Measurements from ENCODE around the gene KRT80. TPM values are rescaled to one million over a fixed set of nuclear protein-coding genes. Genes with fewer than 3 reads are reported as not detected.

The KRT80 gene
- total RNA-seq, result 0.64 and 0.91 TPM in 2 replicates

DNA sequence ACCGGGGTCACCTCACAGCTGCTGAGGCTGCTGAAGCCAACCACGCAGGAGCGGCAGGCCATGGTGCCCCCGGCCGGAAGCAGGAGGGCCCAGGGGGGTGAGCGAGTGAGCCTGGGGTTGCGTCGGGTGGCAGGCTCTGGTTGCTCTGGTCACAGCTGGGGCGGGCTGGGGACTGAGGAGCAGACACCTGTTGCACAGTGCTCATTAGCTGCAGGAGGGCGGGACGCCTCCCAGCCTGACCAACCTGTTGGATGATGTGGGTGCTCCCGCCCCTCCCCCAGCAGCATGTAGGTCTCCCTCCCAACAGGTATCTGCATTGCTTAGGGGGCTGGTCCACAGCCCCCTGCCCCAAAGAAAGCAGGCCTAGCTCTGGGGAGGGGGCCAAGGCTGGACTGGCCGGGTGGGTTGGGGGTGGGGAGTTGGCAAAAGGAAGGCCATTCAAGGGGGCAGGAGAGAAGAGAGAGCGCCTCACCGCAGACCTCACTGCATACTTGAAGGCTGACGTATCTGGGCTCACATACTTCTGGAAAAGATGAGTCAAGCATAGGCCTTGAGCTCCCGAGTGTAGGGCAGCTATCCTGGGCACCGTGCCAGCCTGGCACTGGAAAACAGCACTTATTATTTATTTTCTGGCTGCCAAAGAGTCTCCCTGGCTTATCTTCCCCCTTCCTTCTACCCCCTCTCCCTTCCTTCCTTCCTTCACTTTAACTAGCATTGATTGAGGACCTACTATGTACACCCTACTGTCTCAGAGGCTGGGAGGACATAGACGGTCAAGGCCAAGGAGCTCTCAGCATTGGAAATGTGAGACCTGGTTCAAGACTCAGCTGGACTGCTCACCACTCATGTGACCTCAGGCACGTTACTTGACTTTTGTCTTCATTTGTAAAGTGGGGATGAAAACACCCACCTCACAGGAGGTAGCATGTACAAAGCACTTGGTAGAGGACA lies at the start of gene KRT80:
TSS of gene KRT80 (minus strand) at position 174 of the 951 bp plus-strand sequence. CDS start at position 62, 112 bp downstream.

DNA sequence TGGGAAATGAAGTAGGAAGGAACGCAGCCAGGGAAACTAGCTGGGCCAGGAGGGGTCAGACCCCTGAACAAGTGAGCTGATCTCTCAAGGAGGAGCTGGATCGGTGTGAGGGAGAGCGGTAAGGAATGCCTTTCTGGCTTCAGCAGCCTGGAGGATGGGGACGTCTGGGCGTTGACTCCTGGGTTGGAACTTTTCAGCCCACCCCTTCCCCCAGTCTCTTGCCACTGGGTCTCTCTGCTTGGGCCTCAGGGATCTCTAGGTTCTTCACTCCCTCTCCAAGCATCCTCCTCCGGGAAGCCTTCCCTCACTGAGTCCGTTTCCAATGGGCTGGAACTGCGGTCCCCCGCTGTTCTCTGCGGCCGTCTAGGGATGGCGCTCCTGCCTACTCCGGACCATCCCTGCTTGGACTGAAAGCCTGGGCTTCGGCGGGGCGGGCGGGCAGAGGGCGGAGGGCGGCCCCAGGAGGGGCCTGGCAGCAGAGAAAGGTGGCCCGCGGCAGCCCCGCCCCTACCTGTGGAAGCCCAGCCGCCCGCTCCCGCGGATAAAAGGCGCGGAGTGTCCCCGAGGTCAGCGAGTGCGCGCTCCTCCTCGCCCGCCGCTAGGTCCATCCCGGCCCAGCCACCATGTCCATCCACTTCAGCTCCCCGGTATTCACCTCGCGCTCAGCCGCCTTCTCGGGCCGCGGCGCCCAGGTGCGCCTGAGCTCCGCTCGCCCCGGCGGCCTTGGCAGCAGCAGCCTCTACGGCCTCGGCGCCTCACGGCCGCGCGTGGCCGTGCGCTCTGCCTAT lies 41.1 kb upstream of the KRT80 start, which contains the start of gene KRT7:
TSS of gene KRT7 (plus strand) at position 570 of the 788 bp plus-strand sequence. CDS start at position 624, 54 bp downstream.

Other genes with a start within 250 kb of the KRT80 start
- gene ACVR1B, start 240.3 kb downstream of the KRT80 start, total RNA-seq, result 9.1 and 18.8 TPM in 2 replicates
- 4.5 and 19.5 TPM in 2 replicates for gene TAMALIN, start 185.1 kb downstream of the KRT80 start, total RNA-seq
- 11.5 and 66.0 TPM in 2 replicates for gene NR4A1, start 140.6 kb downstream of the KRT80 start, total RNA-seq
- gene ATG101, start 122.0 kb downstream of the KRT80 start, total RNA-seq, result 40.4 and 85.7 TPM in 2 replicates
- gene SMIM41, start 112.3 kb downstream of the KRT80 start, total RNA-seq, result 0.13 and 50.8 TPM in 2 replicates
- gene KRT7, start 41.2 kb upstream of the KRT80 start, total RNA-seq, result 5.2 and 235 TPM in 2 replicates
- not detected in 2 replicates for gene KRT86, start 82.6 kb upstream of the KRT80 start, total RNA-seq
- 0.64 and 1.6 TPM in 2 replicates for gene KRT81, start 99.5 kb upstream of the KRT80 start, total RNA-seq
- gene KRT83, start 129.4 kb upstream of the KRT80 start, total RNA-seq, result not detected in 2 replicates
- not detected in 2 replicates for gene KRT85, start 175.5 kb upstream of the KRT80 start, total RNA-seq
- not detected in 2 replicates for gene KRT84, start 193.6 kb upstream of the KRT80 start, total RNA-seq
- not detected in 2 replicates for gene KRT82, start 214.3 kb upstream of the KRT80 start, total RNA-seq
- gene KRT75, start 242.4 kb upstream of the KRT80 start, total RNA-seq, result not detected in 2 replicates

All from epithelial cell of alveolus of lung (primary cell).